GM21825 (cell line): ENCODE data around the gene ACTG1.

Source experiments
- ATAC-seq: cut with Tn5 transposase; IDR thresholded peaks from one replicate; pipeline ENCODE4 v1.9.1; 2021; ENCODE audit warnings: mild to moderate bottlenecking, moderate library complexity; ENCODE audit not compliant: unreplicated experiment

ACTG1 gene

GRCh38 chr17:81499601-81499970 lies 13.0 kb downstream of the ACTG1 start:
- no peak for ATAC-seq

- no peak for ATAC-seq
Observed at GRCh38 chr17:81498953-81499600, 13.5 kb downstream of the ACTG1 start.

GRCh38 chr17:81494626-81495377 lies 17.8 kb downstream of the ACTG1 start:
- no peak for ATAC-seq

- ATAC-seq = no peak
Observed at GRCh38 chr17:81493198-81494038, 19.2 kb downstream of the ACTG1 start.

- ATAC-seq = no peak
Observed at GRCh38 chr17:81492706-81493105, 19.9 kb downstream of the ACTG1 start.

GRCh38 chr17:81492202-81492601 lies 20.4 kb downstream of the ACTG1 start:
- ATAC-seq = no peak

- no peak for ATAC-seq
Observed at GRCh38 chr17:81491761-81492160, 20.8 kb downstream of the ACTG1 start.

GRCh38 chr17:81491181-81491581 lies 21.4 kb downstream of the ACTG1 start:
- ATAC-seq = no peak

- ATAC-seq = no peak
Observed at GRCh38 chr17:81489998-81490992, 22.3 kb downstream of the ACTG1 start.

GRCh38 chr17:81489012-81489997 lies 23.3 kb downstream of the ACTG1 start:
- ATAC-seq = no peak

GRCh38 chr17:81488276-81488860 lies 24.2 kb downstream of the ACTG1 start:
- ATAC-seq = no peak

GRCh38 chr17:81487487-81488275 lies 24.9 kb downstream of the ACTG1 start:
- no peak for ATAC-seq

GRCh38 chr17:81487089-81487486 lies 25.5 kb downstream of the ACTG1 start:
- no peak for ATAC-seq

GRCh38 chr17:81486199-81486810 lies 26.3 kb downstream of the ACTG1 start:
- no peak for ATAC-seq

GRCh38 chr17:81484195-81484979 lies 28.2 kb downstream of the ACTG1 start:
- peak; percentile 55 for ATAC-seq

GRCh38 chr17:81483862-81484194 lies 28.8 kb downstream of the ACTG1 start:
- ATAC-seq = no peak
